Measurements from ENCODE around the gene EXD1.
"Not testable (repeated sequence)": the region's sequence is repeated elsewhere in the genome, so short reads cannot be mapped to it uniquely, and the experiment has no call there.

EXD1 gene

GRCh38 chr15:41251411-41251810, 20.9 kb upstream of the EXD1 start:
- DNase-seq (ENCODE audit: low spot score), result no peak
- in situ Hi-C loops (cut with MboI; ENCODE audit: low pct_unique_long_range_greater_than_20kb, low sequenced_read_pairs, unreplicated experiment), result no loop called here
- TF ChIP-seq CTCF (IDR thresholded peaks at IDR 0.05; ENCODE audit: extremely low read depth, insufficient read depth, missing control alignments), result no peak

- DNase-seq (ENCODE audit: low spot score); in situ Hi-C loops (cut with MboI; ENCODE audit: low pct_unique_long_range_greater_than_20kb, low sequenced_read_pairs, unreplicated experiment): not testable (repeated sequence)
Measured at GRCh38 chr15:41250745-41251144, 20.2 kb upstream of the EXD1 start.

GRCh38 chr15:41241221-41241964, 10.8 kb upstream of the EXD1 start:
- DNase-seq (ENCODE audit: low spot score), result no peak
- TF ChIP-seq CTCF (IDR thresholded peaks at IDR 0.05; ENCODE audit: extremely low read depth, insufficient read depth, missing control alignments), result no peak
- in situ Hi-C loops (cut with MboI; ENCODE audit: low pct_unique_long_range_greater_than_20kb, low sequenced_read_pairs, unreplicated experiment), result no loop called here

GRCh38 chr15:41238100-41238499, 7.5 kb upstream of the EXD1 start:
- in situ Hi-C loops (cut with MboI; ENCODE audit: low pct_unique_long_range_greater_than_20kb, low sequenced_read_pairs, unreplicated experiment), result no loop called here

GRCh38 chr15:41235929-41236328, 5.4 kb upstream of the EXD1 start:
- in situ Hi-C loops (cut with MboI; ENCODE audit: low pct_unique_long_range_greater_than_20kb, low sequenced_read_pairs, unreplicated experiment), result no loop called here
- DNase-seq (ENCODE audit: low spot score), result no peak
- no peak for TF ChIP-seq CTCF (IDR thresholded peaks at IDR 0.05; ENCODE audit: extremely low read depth, insufficient read depth, missing control alignments)

More at GRCh38 chr15:41238100-41238499, 7.5 kb upstream of the EXD1 start:
- no peak for TF ChIP-seq CTCF (IDR thresholded peaks at IDR 0.05; ENCODE audit: extremely low read depth, insufficient read depth, missing control alignments)
- DNase-seq (ENCODE audit: low spot score), result no peak

GRCh38 chr15:41235228-41235627, 4.7 kb upstream of the EXD1 start:
- in situ Hi-C loops (cut with MboI; ENCODE audit: low pct_unique_long_range_greater_than_20kb, low sequenced_read_pairs, unreplicated experiment); DNase-seq (ENCODE audit: low spot score): not testable (repeated sequence)

GRCh38 chr15:41233367-41233771, 2.8 kb upstream of the EXD1 start:
- in situ Hi-C loops (cut with MboI; ENCODE audit: low pct_unique_long_range_greater_than_20kb, low sequenced_read_pairs, unreplicated experiment), result no loop called here
- no peak for DNase-seq (ENCODE audit: low spot score)

More at GRCh38 chr15:41233367-41233771, 2.8 kb upstream of the EXD1 start:
- no peak for TF ChIP-seq CTCF (IDR thresholded peaks at IDR 0.05; ENCODE audit: extremely low read depth, insufficient read depth, missing control alignments)

All from GM13977 (cell line).